CD4-positive, alpha-beta T cell (primary cell): ENCODE results near the gene ANKRD29. TPM values are rescaled to one million over a fixed set of nuclear protein-coding genes. Genes with fewer than 3 reads are reported as not detected.
A peak's percentile ranks its signal among the peaks of the same experiment; 100 is the strongest.

Experiments used
- ATAC-seq: fragments of 200-7000 bp; cut with Tn5 transposase; one replicate; pipeline ENCODE4 v1.10.0; 2022; ENCODE audit warnings: mild to moderate bottlenecking; ENCODE audit not compliant: poor library complexity
- CTCF ChIA-PET: fragments of 350-600 bp; sonication (Branson Sonifier 250); formaldehyde crosslinking; loops from one replicate; lab custom pipeline; 2021; ENCODE audit warnings: antibody characterized with exemption, inconsistent platforms; lab: Charles Lee
- POLR2A ChIA-PET: fragments of 350-600 bp; sonication (Branson Sonifier 250); formaldehyde crosslinking; loops from one replicate; lab custom pipeline; 2021; ENCODE audit warnings: antibody characterized with exemption, inconsistent platforms; lab: Charles Lee
- DNase-seq, 14 experiments: peaks; one replicate each; pipeline ENCODE4 v3.0.0-alpha.2; 2013 to 2020; ENCODE audit warnings: mixed read lengths in 2 of 14
- H3K27ac ChIP-seq, 2 donors: one replicate each; pipeline versions ENCODE4 v1.5.1 to v1.7.0; 2013; ENCODE audit warnings: low read length in 2 of 2, low read depth in 1 of 2, mild to moderate bottlenecking in 1 of 2
- H3K27me3 ChIP-seq, 2 experiments: 1 replicate in 1 of 2; 2 replicates in 1 of 2; pipeline versions ENCODE4 v1.6.1 to v1.7.0; 2013; ENCODE audit warnings: low read length in 2 of 2, control low read depth in 1 of 2, mild to moderate bottlenecking in 1 of 2, moderate library complexity in 1 of 2; ENCODE audit not compliant: insufficient read depth in 2 of 2, control insufficient read depth in 1 of 2
- H3K36me3 ChIP-seq: one replicate; pipeline ENCODE4 v1.6.1; 2013; ENCODE audit warnings: low read length, control low read depth; ENCODE audit not compliant: insufficient read depth
- H3K4me1 ChIP-seq: one replicate; pipeline ENCODE4 v1.6.1; 2013; ENCODE audit warnings: low read length, control low read depth; ENCODE audit not compliant: insufficient read depth
- H3K4me3 ChIP-seq: one replicate; pipeline ENCODE4 v1.5.1; 2013; ENCODE audit warnings: mild to moderate bottlenecking, low read length, moderate library complexity
- H3K9me3 ChIP-seq, 2 experiments: 1 replicate in 1 of 2; 2 replicates in 1 of 2; pipeline versions ENCODE4 v1.6.1 to v1.7.0; 2013; ENCODE audit warnings: low read length in 2 of 2, mild to moderate bottlenecking in 2 of 2, control low read depth in 1 of 2, moderate library complexity in 1 of 2; ENCODE audit not compliant: control insufficient read depth in 1 of 2, insufficient read depth in 1 of 2
- H3K27ac Mint-ChIP-seq: one replicate; pipeline ENCODE4 v1.8.0; 2020; ENCODE audit warnings: mixed read lengths
- H3K27me3 Mint-ChIP-seq: one replicate; pipeline ENCODE4 v1.8.0; 2021; ENCODE audit warnings: mixed read lengths
- H3K36me3 Mint-ChIP-seq: one replicate; pipeline ENCODE4 v1.8.0; 2021; ENCODE audit warnings: low read depth, mixed read lengths
- H3K4me1 Mint-ChIP-seq: one replicate; pipeline ENCODE4 v1.8.0; 2021; ENCODE audit warnings: low read depth, mixed read lengths
- H3K4me3 Mint-ChIP-seq: one replicate; pipeline ENCODE4 v1.8.0; 2020; ENCODE audit warnings: mild to moderate bottlenecking, mixed read lengths
- H3K9me3 Mint-ChIP-seq: one replicate; pipeline ENCODE4 v1.8.0; 2020; ENCODE audit warnings: mixed read lengths
- CTCF ChIP-seq: fragments of 200-600 bp; IDR thresholded peaks from one replicate; pipeline ENCODE4 v1.8.0; 2022; ENCODE audit warnings: antibody characterized with exemption, mild to moderate bottlenecking
- intact Hi-C, 2 experiments: fragments of 100-400 bp; cut with DNase I in 1 of 2; cut with micrococcal nuclease in 1 of 2; formaldehyde crosslinking; loops; one replicate each; pipeline versions ENCODE4 v1.15.1 to v1.9.0; 2023 to 2025; cut with DNase I, micrococcal nuclease
- total RNA-seq, 174 experiments: library from RNA in 2 of 174; stranded (reverse) in 2 of 174; gene quantifications; one replicate each; pipeline ENCODE4 v1.2.3 and lab custom pipeline; 2021 to 2026

The ANKRD29 gene
- total RNA-seq, 2 experiments from 2014 or later: 0.28 to 0.58 TPM

GRCh38 chr18:23588836-23589560 is 73.7 kb downstream of the ANKRD29 start:
- no peaks in the 10 kb centered on the region for H3K9me3 Mint-ChIP-seq
- no peak overlapping the region for H3K4me3 Mint-ChIP-seq
- no peak overlapping the region for H3K27ac ChIP-seq
- no peak overlapping the region for H3K27ac Mint-ChIP-seq
- no peaks in the 10 kb centered on the region for H3K9me3 ChIP-seq
- CTCF ChIA-PET: interaction anchor here (2.4 kb wide), 1 partner anchor 91 kb away, joined by 10 read pairs; no protein-coding TSS in a partner anchor
- TF ChIP-seq CTCF: no peak
- H3K4me3 ChIP-seq: no peak overlapping the region
- H3K4me1 ChIP-seq: peaks cover 27% of the 10 kb centered on the region
- POLR2A ChIA-PET: no interaction called here
- no peaks in the 10 kb centered on the region for H3K27me3 Mint-ChIP-seq
- no peak for ATAC-seq
- no peak for DNase-seq
- no peaks in the 10 kb centered on the region for H3K36me3 ChIP-seq
- H3K27me3 ChIP-seq: no peaks in the 10 kb centered on the region
- intact Hi-C loops: loop anchor here (5.0 to 10.0 kb wide), 4 partner anchors 87 to 836 kb away; partner anchors contain the start of genes RIOK3 (in 2 of the 2), IMPACT (in 1 of the 2) and RMC1 (in 1 of the 2)
- H3K36me3 Mint-ChIP-seq: peaks cover 5% of the 10 kb centered on the region
- peaks cover 18% of the 10 kb centered on the region for H3K4me1 Mint-ChIP-seq

DNA sequence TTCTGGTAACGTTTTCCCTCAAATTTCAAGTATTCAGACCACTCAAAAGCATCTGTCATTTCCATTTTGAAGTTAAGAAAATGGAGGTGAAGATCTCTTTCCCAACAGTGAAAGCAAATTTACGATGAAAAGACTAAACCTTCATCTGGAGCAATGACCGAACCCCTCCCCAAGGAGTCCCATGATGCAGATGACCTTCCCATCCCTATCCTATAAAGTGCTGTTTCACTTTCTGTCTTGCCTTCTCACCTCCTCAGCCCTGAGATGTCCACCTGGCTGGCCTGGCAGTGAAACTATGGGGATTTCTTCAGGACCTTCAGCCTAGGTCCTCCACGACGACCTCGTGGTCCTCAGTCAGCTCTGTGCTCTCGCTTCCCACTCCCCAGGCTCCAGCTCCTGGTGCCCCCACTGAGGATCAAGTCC is 75.5 kb downstream of the ANKRD29 start:
- ATAC-seq: no peak
- no peaks in the 10 kb centered on the region for H3K27me3 ChIP-seq
- TF ChIP-seq CTCF: peak; percentile 32
- ChIA-PET POLR2A (interaction anchor here (0.6 to 2.6 kb wide), 4 partner anchors 14 to 99 kb away, joined by 3 to 11 read pairs (median 4); partner anchors contain the start of gene RMC1), CTCF (interaction anchor here (0.7 to 2.4 kb wide), 7 partner anchors 15 to 89 kb away, joined by 3 to 14 read pairs (median 4); no protein-coding TSS in a partner anchor)
- DNase-seq: peak in 2 of 14 experiments; percentile 10 to 36
- H3K4me3 ChIP-seq: peak overlapping the region; percentile 80
- H3K9me3 ChIP-seq: no peaks in the 10 kb centered on the region
- H3K4me1 ChIP-seq: peaks cover 41% of the 10 kb centered on the region
- H3K27ac Mint-ChIP-seq: peak overlapping the region; percentile 95
- H3K4me3 Mint-ChIP-seq: peak overlapping the region; percentile 95
- no peaks in the 10 kb centered on the region for H3K36me3 ChIP-seq
- H3K27me3 Mint-ChIP-seq: no peaks in the 10 kb centered on the region
- intact Hi-C loops: loop anchor here (1.0 to 10.0 kb wide), 7 partner anchors 46 to 838 kb away; partner anchors contain the start of genes RIOK3 (in 2 of the 2), IMPACT (in 1 of the 2) and RMC1 (in 1 of the 2)
- peaks cover 30% of the 10 kb centered on the region for H3K4me1 Mint-ChIP-seq
- peaks cover 5% of the 10 kb centered on the region for H3K36me3 Mint-ChIP-seq
- no peaks in the 10 kb centered on the region for H3K9me3 Mint-ChIP-seq
- peak overlapping the region in 1 of 2 donors; percentile 46 for H3K27ac ChIP-seq

- Mint-ChIP-seq H3K27me3 (no peaks in the 10 kb centered on the region), H3K27ac (peak within 1 kb of the TSS; percentile 95), H3K9me3 (no peaks in the 10 kb centered on the region), H3K4me3 (peak within 1 kb of the TSS; percentile 95), H3K4me1 (peaks cover 37% of the 10 kb centered on the region), H3K36me3 (peaks cover 10% of the 10 kb centered on the region)
- CTCF ChIA-PET: interaction anchor here (0.7 to 2.4 kb wide), 9 partner anchors 15 to 88 kb away, joined by 3 to 14 read pairs (median 4); no protein-coding TSS in a partner anchor
- intact Hi-C loops: loop anchor here (1.0 to 10.0 kb wide), 8 partner anchors 46 to 838 kb away; partner anchors contain the start of genes RIOK3 (in 2 of the 2), RMC1 (in 2 of the 2) and IMPACT (in 1 of the 2)
- H3K4me3 ChIP-seq: peak within 1 kb of the TSS; percentile 80
- DNase-seq: peak; percentile 83 to 96 (median 90)
- ATAC-seq: peak; percentile 92
- peak; percentile 97 for TF ChIP-seq CTCF
- peaks cover 44% of the 10 kb centered on the region for H3K4me1 ChIP-seq
- H3K9me3 ChIP-seq: no peaks in the 10 kb centered on the region
- H3K27ac ChIP-seq: peak within 1 kb of the TSS; percentile 96 to 98
- POLR2A ChIA-PET: interaction anchor here (0.6 to 2.6 kb wide), 10 partner anchors 13 to 98 kb away, joined by 3 to 13 read pairs (median 6); partner anchors contain the start of gene RMC1
- no peaks in the 10 kb centered on the region for H3K27me3 ChIP-seq
- H3K36me3 ChIP-seq: no peaks in the 10 kb centered on the region
These were observed 76.2 kb downstream of the ANKRD29 start, which contains the start of gene NPC1 for GRCh38 chr18:23586249-23587196. Gene NPC1, minus strand, starts transcription at chr18:23586506. Its CDS starts 163 bp downstream, at chr18:23586343.
